HG03457 (cell line): Measurements from ENCODE around the gene STC2.
"Not testable (repeated sequence)": the region's sequence is repeated elsewhere in the genome, so short reads cannot be mapped to it uniquely, and the experiment has no call there.

Source experiments
- ATAC-seq: cut with Tn5 transposase; IDR thresholded peaks from one replicate; pipeline ENCODE4 v1.9.1; 2021; ENCODE audit warnings: moderate number of reproducible peaks; ENCODE audit not compliant: unreplicated experiment

Gene STC2

DNA sequence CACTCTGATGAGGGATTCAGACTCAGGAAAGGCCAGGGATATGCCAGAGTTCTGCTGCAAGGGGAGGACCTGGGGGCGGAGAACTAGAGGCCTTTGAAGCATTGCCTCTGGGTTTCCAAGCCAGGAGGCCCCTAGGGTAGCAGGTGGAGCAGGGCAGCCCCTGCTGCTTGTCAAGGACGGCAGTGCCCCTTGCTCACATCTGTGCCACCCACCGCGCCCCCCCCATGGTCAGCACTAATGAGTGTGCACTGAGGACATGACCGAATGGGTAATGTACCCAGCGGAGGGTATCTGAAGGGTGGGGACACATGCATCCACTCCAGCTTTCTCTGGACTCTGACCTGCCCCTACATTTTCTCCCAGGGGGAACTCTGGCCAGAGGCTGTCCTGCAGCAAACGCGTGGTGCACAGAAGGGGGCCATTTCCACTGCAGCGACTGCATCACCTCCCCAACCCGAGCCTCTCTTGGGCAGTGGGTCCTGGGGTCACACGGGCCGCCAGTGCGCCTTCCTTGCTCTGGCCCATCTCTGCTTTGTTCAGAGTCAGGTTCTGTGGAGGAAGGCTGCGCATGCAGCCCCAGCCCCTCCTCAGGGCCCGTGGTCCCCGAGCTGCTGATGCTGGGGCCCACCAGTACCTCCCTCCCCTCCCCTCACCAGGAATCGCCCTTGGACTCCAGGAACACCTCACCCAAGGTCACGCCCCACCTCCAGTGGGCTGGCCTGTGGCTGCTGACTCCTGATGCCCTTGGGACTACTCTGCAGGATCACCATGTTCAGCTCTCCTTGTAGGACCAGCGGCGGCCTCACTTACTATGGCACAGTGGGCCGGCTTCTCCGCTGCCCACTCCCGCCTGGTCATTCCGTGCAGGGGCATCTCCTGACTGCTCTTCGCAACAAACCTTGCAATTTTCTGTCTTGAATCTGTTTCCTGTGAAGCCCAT is 31.2 kb downstream of the STC2 start:
- ATAC-seq, result no peak

DNA sequence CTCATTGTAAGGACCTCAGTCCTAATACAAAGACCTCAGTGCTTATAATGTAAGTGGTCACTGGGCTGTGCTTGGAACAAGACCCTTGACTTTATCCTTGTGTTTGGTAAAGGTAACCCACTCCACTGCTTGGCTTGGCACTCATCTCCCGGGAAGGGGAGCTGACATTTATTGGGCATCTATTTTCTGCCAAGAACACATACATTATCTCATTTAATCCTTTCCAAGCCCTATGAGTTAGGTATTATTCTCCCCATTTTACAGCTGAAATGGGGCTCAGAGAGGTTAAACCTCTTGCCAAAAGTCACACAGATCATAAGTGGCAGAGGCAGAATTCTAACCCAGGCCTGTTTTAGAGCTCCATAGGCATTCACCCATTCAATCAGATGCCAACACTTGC is 32.4 kb downstream of the STC2 start:
- ATAC-seq, result no peak

- no peak for ATAC-seq
Observed at GRCh38 chr5:173294673-173295320, 33.4 kb downstream of the STC2 start.

- ATAC-seq, result peak; percentile 46
Observed at GRCh38 chr5:173293817-173294672, 34.2 kb downstream of the STC2 start.

DNA sequence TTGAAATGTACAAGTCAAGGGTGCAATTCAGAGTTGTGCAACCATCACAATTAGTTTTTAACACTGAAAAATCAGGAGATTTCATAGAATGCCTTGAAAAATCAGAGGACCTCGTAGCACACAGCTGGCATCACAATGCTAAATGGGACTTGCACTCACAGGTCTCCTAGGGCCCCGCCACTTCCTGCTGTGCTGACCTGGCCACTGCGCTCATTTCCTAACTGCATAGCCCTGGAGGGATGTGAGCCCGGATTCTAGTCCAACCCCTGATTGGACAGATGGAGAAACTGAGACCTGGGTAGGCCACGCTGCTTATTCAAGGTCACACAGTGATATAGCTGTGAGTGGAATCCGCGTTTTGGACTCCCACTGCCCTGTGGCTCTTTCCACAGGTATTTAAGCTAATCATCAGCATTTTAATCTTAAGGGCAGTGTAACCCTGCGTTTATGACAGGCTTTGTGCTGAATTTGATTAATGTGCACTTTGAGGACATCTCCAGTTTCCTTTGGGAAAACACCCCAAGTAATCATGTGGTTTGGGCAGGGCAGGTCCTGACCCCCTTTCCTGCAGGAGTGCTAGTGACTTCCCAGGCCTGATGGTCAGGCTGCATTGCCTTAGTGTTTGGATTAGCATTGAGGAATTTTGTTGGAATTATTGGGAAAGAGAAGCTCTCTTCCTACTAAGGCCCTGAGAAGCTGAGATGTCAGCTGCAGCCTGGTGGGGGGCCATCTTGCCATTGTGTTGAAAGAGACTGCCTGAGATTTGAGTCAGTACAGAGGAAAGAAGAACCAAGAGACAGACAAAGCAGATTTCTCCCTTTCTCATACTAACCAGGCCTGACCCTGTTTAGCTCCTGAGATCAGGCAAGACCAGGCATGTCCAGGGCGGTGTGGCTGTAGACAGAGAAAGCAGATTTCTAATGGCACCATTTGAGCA is 36.2 kb downstream of the STC2 start:
- ATAC-seq, result no peak

GRCh38 chr5:173290477-173291131 is 37.6 kb downstream of the STC2 start:
- no peak for ATAC-seq

DNA sequence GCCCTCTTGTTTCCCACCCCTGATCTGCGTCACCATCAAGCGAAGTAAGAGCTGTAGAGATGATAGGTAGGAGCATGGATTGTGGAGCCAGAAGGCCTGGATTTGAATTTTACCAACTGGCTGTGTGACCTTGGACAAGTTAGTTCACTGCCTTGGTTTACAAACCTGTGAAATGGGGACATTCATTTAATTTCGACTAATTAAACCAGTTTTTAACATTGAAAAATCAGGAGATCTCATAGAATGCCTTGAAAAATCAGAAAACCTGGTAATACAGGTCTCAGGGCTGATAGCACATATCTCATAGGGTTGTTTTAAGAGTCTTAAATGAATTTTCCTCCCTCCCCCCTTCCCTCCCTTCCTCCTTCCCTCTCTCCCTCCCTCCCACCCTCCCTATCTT is 38.8 kb downstream of the STC2 start:
- ATAC-seq, result no peak

DNA sequence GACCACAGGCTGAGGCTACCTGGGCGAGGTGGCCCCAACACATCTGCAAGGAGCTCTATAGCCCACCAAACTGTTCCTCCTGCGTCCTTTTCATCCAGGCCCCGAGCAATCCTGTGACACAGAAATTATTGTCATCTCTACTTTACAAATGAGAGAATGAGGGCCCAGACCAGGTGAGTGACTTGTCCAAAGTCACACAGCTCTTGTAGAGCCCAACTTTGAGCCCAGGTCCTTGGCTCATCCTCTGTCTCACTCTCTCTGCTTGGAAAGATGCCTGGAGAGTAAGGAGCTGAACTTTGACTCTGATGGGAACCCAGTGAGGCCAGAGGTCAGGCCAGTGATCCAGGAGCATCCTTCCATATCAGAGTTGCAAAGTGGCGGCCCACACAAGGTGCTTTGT is 39.6 kb downstream of the STC2 start:
- no peak for ATAC-seq

- no peak for ATAC-seq
Observed at GRCh38 chr5:173287086-173287485, 41.1 kb downstream of the STC2 start.

GRCh38 chr5:173284343-173284958 is 43.8 kb downstream of the STC2 start:
- ATAC-seq, result not testable (repeated sequence)

DNA sequence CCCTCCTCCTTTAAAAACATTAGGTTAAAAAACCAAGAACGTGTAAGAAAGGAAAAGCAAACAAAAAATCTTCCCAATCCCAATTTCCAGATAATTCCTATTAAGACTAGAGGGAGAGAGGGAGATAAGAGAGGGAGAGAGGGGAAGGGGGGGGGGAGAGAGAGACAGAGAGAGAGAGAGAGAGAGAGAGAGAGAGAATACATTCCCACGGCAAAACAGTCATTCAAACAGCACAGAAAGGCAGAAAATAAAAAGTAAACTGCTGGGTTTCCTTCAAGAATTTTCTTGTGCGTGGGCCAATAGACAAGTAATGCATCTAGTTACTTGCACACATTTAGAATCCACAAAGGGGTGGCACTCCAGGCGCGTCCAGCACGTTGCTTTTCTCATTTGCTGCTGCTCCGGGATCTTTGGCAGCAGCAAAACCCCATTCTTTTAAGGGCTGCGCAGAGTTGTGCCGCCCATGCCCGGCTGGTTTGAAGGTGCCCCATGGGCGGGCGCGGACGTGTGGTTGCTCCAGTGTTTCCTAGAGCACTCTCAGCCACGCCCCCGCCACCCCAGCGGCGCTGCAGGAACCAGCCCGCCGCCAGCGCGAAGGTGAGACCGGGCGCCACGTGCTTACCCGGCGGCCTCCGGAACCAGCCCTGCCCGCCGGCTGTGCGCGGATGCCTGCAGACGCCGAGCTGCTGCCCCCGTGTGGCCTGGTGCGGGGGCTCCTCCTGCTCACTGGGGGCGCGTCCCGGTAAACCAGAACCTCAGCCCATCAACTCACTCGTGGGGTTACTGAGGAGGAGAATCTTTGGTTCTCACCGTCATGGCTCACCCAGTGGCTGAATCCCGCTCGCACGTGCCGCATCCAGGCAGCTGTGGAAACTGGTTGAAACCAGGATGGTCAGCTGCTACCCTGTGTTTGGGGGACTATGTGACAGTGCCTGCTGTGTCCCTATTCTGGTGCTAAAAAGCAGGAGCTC is 44.6 kb downstream of the STC2 start:
- peak; percentile 81 for ATAC-seq

DNA sequence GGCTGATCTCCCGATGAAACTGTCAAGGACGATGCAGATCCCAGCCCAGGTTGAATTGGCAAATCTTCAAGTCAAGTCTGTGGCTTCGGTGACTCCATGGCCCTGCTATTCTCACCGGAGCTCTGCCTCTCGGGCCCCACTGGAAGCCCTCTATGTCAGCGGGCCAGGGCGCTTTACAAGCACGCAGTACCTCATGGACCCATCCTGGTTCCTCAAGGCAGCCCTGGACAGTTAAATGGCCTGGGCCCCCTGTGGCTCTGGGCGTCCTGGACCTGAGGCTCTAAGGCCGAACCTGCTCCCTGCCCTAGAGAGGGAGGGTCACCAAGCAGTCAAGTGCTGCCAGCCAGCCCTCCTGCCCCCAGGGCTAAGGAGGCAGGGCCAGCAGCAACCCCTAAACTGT is 45.3 kb downstream of the STC2 start:
- no peak for ATAC-seq

DNA sequence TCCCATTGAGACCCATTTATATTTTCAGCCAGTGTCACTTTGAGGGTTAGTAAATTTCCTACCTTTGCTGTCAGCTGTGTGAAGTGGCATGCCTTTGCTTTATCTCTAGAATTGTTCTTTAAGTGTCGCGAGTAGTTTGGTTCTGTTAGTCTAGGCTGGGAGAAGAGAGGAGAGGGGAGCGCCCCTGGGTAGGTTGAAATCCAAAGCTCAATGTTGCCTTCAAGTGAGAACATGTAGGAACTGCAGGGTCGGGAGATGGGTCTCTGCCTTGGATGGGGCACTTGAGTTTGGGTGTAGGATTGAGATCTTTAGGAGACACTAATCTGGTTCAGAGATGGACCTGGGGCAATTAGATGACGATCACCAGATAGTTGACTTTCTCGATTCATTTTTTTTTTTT is 46.3 kb downstream of the STC2 start:
- no peak for ATAC-seq

GRCh38 chr5:173279166-173279565 is 49.0 kb downstream of the STC2 start:
- ATAC-seq, result no peak

DNA sequence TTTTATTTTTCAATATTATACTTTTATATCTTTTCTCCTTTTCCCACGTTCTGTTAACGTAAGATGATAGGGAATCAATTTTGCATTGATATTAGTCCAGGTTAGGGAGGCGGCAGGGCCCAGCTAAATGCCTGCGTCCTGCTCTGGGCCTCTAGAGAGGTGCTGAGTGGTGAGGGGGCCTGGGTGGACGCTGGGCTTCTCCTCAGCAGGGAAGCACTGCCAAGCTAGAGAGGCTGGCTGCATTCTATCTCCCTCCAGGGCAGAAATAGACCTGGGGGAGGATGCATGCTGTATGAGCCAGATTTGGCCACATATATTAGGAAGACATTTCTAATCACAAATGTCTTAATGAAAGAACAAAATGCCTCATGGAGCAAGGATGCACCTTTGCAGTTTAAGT is 49.6 kb downstream of the STC2 start:
- no peak for ATAC-seq

DNA sequence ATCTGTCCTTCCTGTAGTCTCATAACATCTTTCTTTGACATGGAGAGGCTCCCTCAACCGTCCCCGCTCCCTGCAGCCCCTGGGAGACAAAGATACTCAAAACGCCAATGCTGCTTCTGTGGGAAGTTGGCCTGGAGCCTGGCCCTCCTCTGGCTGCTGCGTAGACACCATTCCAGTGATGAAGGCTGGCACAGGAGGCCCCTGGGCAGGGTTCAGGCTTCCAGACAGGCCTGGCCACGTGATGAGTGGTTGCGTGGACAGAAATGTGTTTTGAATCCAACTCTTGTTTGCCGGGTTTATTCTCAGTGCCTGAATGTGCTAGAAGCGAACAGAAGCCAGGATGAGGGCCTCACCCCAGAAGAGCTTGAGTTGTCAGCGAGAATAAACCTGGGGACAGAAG is 50.0 kb downstream of the STC2 start:
- ATAC-seq, result no peak

- no peak for ATAC-seq
Observed at GRCh38 chr5:173274771-173275170, 53.4 kb downstream of the STC2 start.

DNA sequence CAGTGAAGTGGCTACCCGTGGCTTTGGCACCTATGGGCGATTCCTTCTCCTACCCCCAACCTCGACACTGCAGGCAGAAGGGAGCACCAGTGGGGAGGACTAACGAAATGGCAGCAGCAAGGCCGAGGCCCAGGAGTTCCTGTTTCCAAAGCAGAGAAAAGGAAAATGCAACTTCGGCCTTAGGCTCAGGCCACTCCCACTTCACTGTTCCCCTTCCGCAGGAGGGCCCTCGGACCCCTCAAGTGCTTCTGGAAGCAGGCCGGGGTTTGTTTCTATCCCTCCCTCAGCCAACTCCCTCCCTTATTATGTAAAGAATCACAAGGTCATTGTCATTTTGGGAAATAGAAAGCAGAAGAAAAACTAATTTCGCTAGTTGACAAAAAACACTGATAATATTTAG is 56.8 kb downstream of the STC2 start:
- ATAC-seq, result no peak
